ENCODE data around the gene YPEL3.
A peak's percentile ranks its signal among the peaks of the same experiment; 100 is the strongest.

The YPEL3 gene

GRCh38 chr16:30052671-30053372 lies 43.2 kb downstream of the YPEL3 start (continued):
- 0 out of 2 replicates have a peak, but pooled peaks have one; percentile 13 for TF ChIP-seq BCL11A (tag by site-specific recombination; IDR thresholded peaks at IDR 0.05; ENCODE audit: low read depth)
- no peak for TF ChIP-seq ZNF148 (tag by site-specific recombination; IDR thresholded peaks at IDR 0.05; ENCODE audit: borderline replicate concordance)
- TF ChIP-seq ZNF473 (tag by site-specific recombination; IDR thresholded peaks at IDR 0.05): no peak
- peak; percentile 91 for TF ChIP-seq ZNF398 (tag by site-specific recombination; IDR thresholded peaks at IDR 0.05)
- no peak for TF ChIP-seq ZNF48 (tag by site-specific recombination; IDR thresholded peaks at IDR 0.05)
- peak; percentile 89 for TF ChIP-seq KLF7 (tag by site-specific recombination; IDR thresholded peaks at IDR 0.05; ENCODE audit: borderline replicate concordance)
- no peak for TF ChIP-seq TRIM28 (IDR thresholded peaks at IDR 0.05; ENCODE audit: borderline replicate concordance, low read length)
- TF ChIP-seq ZNF585B (tag by site-specific recombination; IDR thresholded peaks at IDR 0.05): 0 out of 2 replicates have a peak, but pooled peaks have one; percentile 6
- peak; percentile 74; the same call in 1 of the 2 replicates for TF ChIP-seq ZNF600 (tag by site-specific recombination; IDR thresholded peaks at IDR 0.05)
- TF ChIP-seq ZNF302 (tag by site-specific recombination; IDR thresholded peaks at IDR 0.05; ENCODE audit: low read depth): no peak
- TF ChIP-seq ZNF248 (tag by site-specific recombination; IDR thresholded peaks at IDR 0.05): no peak
- TF ChIP-seq, protein P1, sequence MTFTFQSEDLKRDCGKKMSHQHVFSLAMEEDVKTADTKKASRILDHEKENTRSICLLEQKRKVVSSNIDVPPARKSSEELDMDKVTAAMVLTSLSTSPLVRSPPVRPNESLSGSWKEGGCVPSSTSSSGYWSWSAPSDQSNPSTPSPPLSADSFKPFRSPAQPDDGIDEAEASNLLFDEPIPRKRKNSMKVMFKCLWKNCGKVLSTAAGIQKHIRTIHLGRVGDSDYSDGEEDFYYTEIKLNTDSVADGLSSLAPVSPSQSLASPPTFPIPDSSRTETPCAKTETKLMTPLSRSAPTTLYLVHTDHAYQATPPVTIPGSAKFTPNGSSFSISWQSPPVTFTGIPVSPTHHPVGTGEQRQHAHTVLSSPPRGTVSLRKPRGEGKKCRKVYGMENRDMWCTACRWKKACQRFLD (tag by site-specific recombination; IDR thresholded peaks at IDR 0.05): peak; percentile 88; the same call in 1 of the 2 replicates
- TF ChIP-seq ZNF596 (tag by site-specific recombination; IDR thresholded peaks at IDR 0.05): no peak
- no peak for TF ChIP-seq ZBTB10 (tag by site-specific recombination; IDR thresholded peaks at IDR 0.05)
- peak; percentile 97 for TF ChIP-seq INSM2 (tag by site-specific recombination; IDR thresholded peaks at IDR 0.05)
- TF ChIP-seq, protein P2, sequence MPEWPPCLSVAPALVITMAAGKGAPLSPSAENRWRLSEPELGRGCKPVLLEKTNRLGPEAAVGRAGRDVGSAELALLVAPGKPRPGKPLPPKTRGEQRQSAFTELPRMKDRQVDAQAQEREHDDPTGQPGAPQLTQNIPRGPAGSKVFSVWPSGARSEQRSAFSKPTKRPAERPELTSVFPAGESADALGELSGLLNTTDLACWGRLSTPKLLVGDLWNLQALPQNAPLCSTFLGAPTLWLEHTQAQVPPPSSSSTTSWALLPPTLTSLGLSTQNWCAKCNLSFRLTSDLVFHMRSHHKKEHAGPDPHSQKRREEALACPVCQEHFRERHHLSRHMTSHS (tag by site-specific recombination; IDR thresholded peaks at IDR 0.05): peak; percentile 20; the same call in 1 of the 2 replicates
- TF ChIP-seq ZSCAN30 (tag by site-specific recombination; IDR thresholded peaks at IDR 0.05): no peak; the same call in none of the 2 replicates
- TF ChIP-seq ZBTB8A (tag by site-specific recombination; IDR thresholded peaks at IDR 0.05): peak; percentile 95
- TF ChIP-seq GLIS2 (tag by site-specific recombination; IDR thresholded peaks at IDR 0.05): 0 out of 2 replicates have a peak, but pooled peaks have one; percentile 21
- peak; percentile 59; the same call in 1 of the 2 replicates for TF ChIP-seq YY1 (tag by site-specific recombination; IDR thresholded peaks at IDR 0.05)
- peak; percentile 54; the same call in 1 of the 2 replicates for TF ChIP-seq ZNF18 (tag by site-specific recombination; IDR thresholded peaks at IDR 0.05)
- peak; percentile 86 for TF ChIP-seq ZNF223 (tag by site-specific recombination; IDR thresholded peaks at IDR 0.05)
- no peak for TF ChIP-seq SALL2 (tag by site-specific recombination; IDR thresholded peaks at IDR 0.05; ENCODE audit: borderline replicate concordance)
- TF ChIP-seq BCL6B (tag by site-specific recombination; IDR thresholded peaks at IDR 0.05): no peak
- no peak for TF ChIP-seq ZNF157 (tag by site-specific recombination; IDR thresholded peaks at IDR 0.05)

All from HEK293 (cell line).